ENCODE measurements around the gene SLX9.
"Not testable (repeated sequence)": the region's sequence is repeated elsewhere in the genome, so short reads cannot be mapped to it uniquely, and the experiment has no call there.

The SLX9 gene

GRCh38 chr21:44928500-44929241 lies 11.2 kb upstream of the SLX9 start:
- DNase-seq (ENCODE audit: insufficient read length, low spot score), result not testable (repeated sequence)
- FAIRE-seq, result peak; percentile 78

GRCh38 chr21:44929242-44929798 lies 10.5 kb upstream of the SLX9 start:
- FAIRE-seq, result peak; percentile 81
- no peak for DNase-seq (ENCODE audit: insufficient read length, low spot score)

- DNase-seq (ENCODE audit: insufficient read length, low spot score) (no peak), FAIRE-seq (peak; percentile 77)
Observed at GRCh38 chr21:44929799-44930542, 9.9 kb upstream of the SLX9 start.

GRCh38 chr21:44930543-44930981 lies 9.3 kb upstream of the SLX9 start:
- DNase-seq (ENCODE audit: insufficient read length, low spot score) (no peak), FAIRE-seq (no peak)

- peak; percentile 97 for FAIRE-seq
- no peak for DNase-seq (ENCODE audit: insufficient read length, low spot score)
Observed at GRCh38 chr21:44931137-44931500, 8.7 kb upstream of the SLX9 start.

GRCh38 chr21:44931501-44932407 lies 8.1 kb upstream of the SLX9 start:
- DNase-seq (ENCODE audit: insufficient read length, low spot score) (no peak), FAIRE-seq (no peak)

- no peak for DNase-seq (ENCODE audit: insufficient read length, low spot score)
- FAIRE-seq, result peak; percentile 26
Observed at GRCh38 chr21:44932408-44933181, 7.2 kb upstream of the SLX9 start.

GRCh38 chr21:44933199-44933917 lies 6.5 kb upstream of the SLX9 start:
- FAIRE-seq, result no peak
- no peak for DNase-seq (ENCODE audit: insufficient read length, low spot score)

GRCh38 chr21:44933918-44934260 lies 5.9 kb upstream of the SLX9 start:
- DNase-seq (ENCODE audit: insufficient read length, low spot score) (no peak), FAIRE-seq (no peak)

- DNase-seq (ENCODE audit: insufficient read length, low spot score) (no peak), FAIRE-seq (no peak)
Observed at GRCh38 chr21:44934276-44934675, 5.6 kb upstream of the SLX9 start.

- DNase-seq (ENCODE audit: insufficient read length, low spot score), result no peak
- no peak for FAIRE-seq
Observed at GRCh38 chr21:44934797-44935532, 4.9 kb upstream of the SLX9 start.

GRCh38 chr21:44935533-44935927 lies 4.3 kb upstream of the SLX9 start:
- FAIRE-seq (no peak), DNase-seq (ENCODE audit: insufficient read length, low spot score) (no peak)

- FAIRE-seq, result peak; percentile 42
- no peak for DNase-seq (ENCODE audit: insufficient read length, low spot score)
Observed at GRCh38 chr21:44938772-44939531, 877 bp upstream of the SLX9 start.

- no peak for DNase-seq (ENCODE audit: insufficient read length, low spot score)
- FAIRE-seq, result no peak
Observed at GRCh38 chr21:44940116-44940631, 345 bp downstream of the SLX9 start.

GRCh38 chr21:44941567-44941966 lies 1.7 kb downstream of the SLX9 start:
- no peak for FAIRE-seq
- DNase-seq (ENCODE audit: insufficient read length, low spot score), result no peak

- FAIRE-seq (no peak), DNase-seq (ENCODE audit: insufficient read length, low spot score) (no peak)
Observed at GRCh38 chr21:44942566-44942965, 2.7 kb downstream of the SLX9 start.

GRCh38 chr21:44943005-44943685 lies 3.3 kb downstream of the SLX9 start:
- no peak for FAIRE-seq
- DNase-seq (ENCODE audit: insufficient read length, low spot score), result no peak

Measured in GM19239 (cell line).